ENCODE results near the gene CTIF.

Gene CTIF

GRCh38 chr18:48742706-48743475, 204.1 kb downstream of the CTIF start:
- no peak for DNase-seq (ENCODE audit: low read depth in 2 of 2, low spot score in 1 of 2)

- no peak for DNase-seq (ENCODE audit: low read depth in 2 of 2, low spot score in 1 of 2)
Observed at GRCh38 chr18:48743886-48744285, 205.1 kb downstream of the CTIF start.

DNA sequence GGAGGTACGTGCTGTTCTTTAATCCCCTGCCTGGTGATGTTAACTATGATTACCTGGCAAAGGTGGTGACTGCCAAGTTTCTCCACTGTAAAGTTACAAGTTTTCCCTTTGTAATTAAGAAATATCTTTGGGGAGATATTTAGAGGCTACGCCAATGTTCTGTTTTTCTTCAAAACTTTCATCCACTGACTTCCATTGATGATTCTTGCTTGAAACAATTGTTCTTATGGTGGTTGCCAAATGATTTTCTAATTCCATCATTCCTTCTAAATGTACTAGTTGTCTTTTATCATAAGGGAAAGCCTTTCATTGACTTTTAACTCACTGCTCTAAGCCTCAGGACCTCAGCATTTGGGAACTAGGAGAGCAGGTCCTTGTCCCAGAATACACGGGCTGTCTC, 206.5 kb downstream of the CTIF start:
- DNase-seq (ENCODE audit: low read depth in 2 of 2, low spot score in 1 of 2), result no peak

GRCh38 chr18:48749768-48750167, 210.9 kb downstream of the CTIF start:
- no peak for DNase-seq (ENCODE audit: low read depth in 2 of 2, low spot score in 1 of 2)

DNA sequence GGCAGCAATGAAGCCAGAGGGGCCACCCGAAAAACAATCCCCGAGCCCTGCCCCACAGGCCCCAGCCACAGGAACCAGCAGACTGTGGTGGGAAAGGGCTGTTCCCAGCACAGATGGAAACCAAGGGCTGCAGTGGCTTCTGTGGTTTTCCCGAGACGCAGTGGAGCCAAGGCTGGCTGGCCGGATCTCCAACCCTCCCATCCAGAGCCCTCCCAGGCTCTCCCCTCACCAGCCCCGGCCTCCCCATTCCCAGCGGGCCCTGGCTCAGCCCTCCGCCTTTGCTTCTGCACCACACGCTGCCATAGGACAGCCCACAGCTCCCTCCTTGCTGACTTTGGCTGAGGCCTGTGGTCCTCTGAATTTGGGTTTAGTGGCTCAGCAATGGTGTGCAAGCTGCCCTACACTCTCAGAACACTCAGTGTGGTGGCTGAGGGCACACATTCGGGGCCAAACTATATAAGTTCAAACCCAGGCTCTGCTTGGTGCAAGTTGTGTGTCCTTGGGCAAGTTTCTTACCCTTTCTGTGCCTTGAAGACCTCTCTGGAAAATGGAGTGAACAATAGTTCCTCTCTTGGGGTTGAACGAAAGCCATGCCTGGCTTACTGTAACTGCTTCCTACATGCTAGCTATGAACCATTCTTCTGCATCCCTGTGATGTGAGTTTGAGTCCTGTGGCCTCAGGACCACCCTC, 211.8 kb downstream of the CTIF start:
- no peak for DNase-seq (ENCODE audit: low read depth in 2 of 2, low spot score in 1 of 2)

DNA sequence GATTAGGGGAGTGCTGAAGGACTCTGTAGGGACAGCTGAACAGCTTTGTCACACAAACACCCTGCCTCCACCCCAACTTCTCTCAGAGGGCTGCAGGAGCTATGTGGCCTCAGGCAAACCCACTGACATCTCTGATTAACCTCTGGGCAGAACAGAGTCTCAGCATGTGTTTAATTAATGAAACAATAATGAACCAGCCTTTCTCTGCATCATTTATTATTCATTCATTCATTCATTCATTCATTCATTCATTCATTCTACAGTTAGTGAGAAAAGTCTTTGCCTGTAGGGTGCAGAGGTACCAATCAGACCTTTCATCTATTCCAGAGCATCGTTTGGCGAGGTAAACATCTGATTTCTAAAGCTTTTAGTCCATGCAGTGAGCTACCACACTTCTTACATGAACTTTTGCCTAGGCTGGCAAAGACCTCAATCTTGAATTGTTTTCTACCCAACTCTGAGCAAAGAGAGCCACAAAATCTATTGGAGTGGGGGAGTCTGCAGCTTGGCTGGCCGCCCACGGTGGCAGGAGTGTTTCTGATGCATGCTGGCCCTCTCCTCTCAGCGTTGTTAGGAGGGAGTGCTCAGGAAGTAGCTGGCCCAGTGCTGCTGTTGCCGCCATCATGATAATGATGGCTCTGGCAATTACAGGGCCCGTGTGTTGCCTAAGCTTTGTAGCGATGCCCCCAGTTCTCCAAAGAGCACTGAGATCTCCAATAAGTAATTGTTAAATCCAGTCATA, 213.1 kb downstream of the CTIF start:
- no peak for DNase-seq (ENCODE audit: low read depth in 2 of 2, low spot score in 1 of 2)

DNA sequence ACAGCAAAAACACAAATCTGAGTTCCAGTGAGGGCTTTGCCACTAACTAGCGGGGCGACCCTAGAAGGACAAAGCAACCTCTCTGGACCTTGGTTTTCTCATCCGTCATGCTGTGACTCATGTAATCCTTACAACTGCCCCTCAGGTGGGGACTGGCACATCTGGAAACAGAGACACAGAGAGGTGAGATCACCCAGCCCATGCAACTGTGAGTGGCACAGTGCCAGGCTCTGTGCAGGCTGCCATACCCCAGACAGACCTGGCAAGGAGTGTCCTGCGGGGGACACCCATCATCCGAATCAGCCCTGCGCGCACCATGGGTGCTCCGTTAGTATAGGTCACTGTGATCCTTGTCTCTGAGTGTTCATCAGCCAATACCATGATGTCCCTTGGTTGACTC, 213.6 kb downstream of the CTIF start:
- no peak for DNase-seq (ENCODE audit: low read depth in 2 of 2, low spot score in 1 of 2)

GRCh38 chr18:48752928-48753327, 214.1 kb downstream of the CTIF start:
- no peak for DNase-seq (ENCODE audit: low read depth in 2 of 2, low spot score in 1 of 2)

- DNase-seq (ENCODE audit: low read depth in 2 of 2, low spot score in 1 of 2), result no peak
Observed at GRCh38 chr18:48753691-48754090, 214.9 kb downstream of the CTIF start.

DNA sequence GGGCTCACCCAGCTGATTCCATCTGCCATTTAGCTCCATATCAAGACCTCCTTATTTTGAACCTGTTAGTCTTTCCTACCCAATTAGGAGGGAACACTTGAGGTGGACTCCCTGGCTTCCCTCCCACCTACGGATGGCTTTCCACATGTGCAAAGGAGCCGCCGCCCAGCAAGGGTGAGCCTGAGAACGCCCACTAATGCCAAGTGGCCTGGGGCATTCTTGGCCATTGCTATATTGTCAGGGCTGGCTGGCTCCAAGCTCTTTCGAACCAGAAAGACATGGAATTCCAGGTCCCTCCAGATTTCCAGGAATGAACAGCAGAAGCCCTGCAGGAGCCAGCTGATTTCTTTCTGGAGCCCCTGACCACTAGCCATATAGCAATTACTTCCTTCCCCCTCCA, 215.7 kb downstream of the CTIF start:
- no peak for DNase-seq (ENCODE audit: low read depth in 2 of 2, low spot score in 1 of 2)

- no peak for DNase-seq (ENCODE audit: low read depth in 2 of 2, low spot score in 1 of 2)
Observed at GRCh38 chr18:48754993-48755473, 216.2 kb downstream of the CTIF start.

DNA sequence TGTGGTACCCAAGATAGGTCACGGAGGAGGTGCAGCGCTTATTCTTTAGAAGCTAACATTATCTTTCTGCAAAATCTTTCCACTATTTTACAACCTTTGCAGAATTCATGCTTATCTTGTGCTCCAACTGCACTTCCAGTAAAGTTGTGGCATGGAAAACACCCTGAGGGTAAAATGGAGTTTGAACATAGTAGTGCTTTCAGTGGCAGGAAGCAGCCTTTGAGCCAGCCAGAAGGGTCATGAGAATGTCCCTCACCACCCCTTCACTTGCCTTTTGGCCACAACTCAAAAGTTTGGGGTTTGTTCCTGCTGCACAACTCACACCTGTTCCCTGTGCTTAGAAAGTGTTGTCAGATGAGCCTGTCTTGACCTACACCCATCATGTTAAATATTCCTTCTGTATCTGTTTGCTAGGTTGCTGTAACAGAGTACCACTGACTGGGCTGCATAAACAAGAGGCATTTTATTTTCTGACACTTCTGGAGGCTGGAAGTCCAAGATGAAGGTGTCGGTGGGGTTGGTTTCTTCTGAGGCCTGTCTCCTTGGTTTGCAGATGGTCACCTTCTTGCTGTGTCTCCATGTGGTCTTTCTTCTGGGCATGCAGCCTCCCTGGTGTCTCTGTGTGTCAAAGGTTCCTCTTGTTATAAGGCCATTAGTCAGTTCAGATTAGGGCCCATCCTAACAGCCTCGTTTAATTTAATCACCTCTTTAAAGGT, 217.8 kb downstream of the CTIF start:
- DNase-seq (ENCODE audit: low read depth in 2 of 2, low spot score in 1 of 2), result no peak

GRCh38 chr18:48757367-48757766, 218.5 kb downstream of the CTIF start:
- no peak for DNase-seq (ENCODE audit: low read depth in 2 of 2, low spot score in 1 of 2)

DNA sequence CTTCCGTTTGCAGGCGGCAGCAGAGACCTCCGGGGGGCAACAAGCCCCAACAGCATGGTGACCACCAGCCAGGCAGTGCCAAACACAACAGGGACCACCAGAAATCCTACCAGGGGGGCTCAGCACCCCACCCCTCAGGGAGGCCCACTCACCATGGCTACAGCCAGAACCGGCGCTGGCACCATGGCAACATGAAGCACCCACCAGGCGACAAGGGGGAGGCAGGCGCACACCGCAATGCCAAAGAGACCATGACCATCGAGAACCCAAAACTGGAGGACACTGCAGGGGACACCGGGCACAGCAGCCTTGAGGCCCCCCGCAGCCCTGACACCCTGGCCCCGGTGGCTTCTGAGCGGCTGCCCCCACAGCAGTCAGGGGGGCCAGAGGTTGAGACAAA, 219.1 kb downstream of the CTIF start:
- DNase-seq (ENCODE audit: low read depth in 2 of 2, low spot score in 1 of 2), result no peak

DNA sequence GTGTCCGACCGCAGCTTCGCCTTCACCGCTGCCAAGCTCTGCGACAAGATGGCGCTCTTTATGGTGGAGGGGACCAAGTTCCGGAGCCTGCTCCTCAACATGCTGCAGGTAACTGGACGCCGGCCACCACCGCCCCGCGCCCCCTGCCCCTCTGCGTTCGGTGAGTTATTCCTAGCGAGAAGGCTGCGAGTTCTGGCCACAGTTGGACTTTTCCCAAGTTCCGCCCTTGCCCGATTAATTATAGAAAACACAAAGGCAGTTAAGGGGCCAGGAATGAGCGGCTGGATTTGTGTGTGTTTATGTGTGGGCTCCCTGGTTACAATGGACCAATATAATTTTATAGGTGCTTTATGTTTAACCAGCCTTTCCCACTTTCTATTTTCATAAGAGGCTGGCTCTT, 222.8 kb downstream of the CTIF start:
- no peak for DNase-seq (ENCODE audit: low read depth in 2 of 2, low spot score in 1 of 2)

DNA sequence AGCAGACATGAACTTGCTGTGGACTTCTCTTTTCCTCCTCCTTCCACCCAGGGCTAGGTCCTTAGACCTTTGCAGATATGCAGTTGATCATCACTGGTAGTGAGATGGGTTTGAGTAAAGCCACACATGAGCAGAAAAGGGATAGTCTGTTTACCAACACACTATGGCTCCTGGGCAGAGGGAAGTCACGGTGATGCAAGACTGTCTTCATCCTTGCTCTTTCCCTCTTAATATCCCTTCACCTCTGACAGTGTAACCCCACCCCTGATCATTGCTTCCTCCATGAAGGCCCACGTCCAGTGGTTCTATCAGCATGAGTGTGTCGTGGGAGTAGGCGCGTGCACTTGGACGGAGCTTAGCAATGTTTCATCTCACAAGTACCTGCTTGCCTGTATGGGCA, 223.2 kb downstream of the CTIF start:
- DNase-seq (ENCODE audit: low read depth in 2 of 2, low spot score in 1 of 2), result no peak

GRCh38 chr18:48762836-48763718, 224.2 kb downstream of the CTIF start:
- no peak for DNase-seq (ENCODE audit: low read depth in 2 of 2, low spot score in 1 of 2)

DNA sequence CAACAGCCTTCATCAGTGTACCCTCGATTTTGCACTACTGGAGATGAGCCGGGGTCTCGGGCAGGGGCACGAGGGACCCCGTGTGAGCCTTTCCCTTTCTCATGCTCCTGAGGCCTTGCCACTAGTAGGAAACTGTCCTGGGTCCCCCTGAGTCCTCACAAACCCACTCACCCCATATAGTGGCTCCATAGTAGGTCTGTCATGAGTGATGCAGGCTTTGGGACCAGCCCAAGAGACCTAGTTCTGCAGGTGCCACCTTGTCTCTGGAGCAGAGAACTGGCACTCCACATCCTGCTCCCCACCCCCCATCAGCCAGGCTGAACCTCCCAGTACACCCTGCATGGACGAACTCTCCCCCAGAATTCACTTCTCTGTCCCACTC, 224.9 kb downstream of the CTIF start:
- DNase-seq (ENCODE audit: low read depth in 2 of 2, low spot score in 1 of 2), result no peak

GRCh38 chr18:48765053-48765452, 226.2 kb downstream of the CTIF start:
- no peak for DNase-seq (ENCODE audit: low read depth in 2 of 2, low spot score in 1 of 2)

DNA sequence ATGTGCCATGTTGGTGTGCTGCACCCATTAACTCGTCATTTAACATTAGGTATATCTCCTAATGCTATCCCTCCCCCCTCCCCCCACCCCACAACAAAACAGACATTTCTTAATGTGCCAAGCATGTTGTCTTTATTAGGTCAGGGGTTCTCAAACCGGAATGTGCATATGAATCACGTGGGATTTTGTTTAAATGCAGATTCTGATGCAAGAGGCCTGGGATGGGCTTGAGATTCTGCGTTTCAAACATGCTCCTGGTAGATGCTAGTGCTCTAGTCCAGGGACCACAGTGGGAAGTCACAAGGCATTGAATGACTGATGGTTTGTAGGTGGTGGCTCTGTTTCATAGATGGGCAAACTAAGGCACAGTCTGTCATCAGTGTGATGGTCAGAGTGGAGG, 227.2 kb downstream of the CTIF start:
- no peak for DNase-seq (ENCODE audit: low read depth in 2 of 2, low spot score in 1 of 2)

Data from stimulated activated CD8-positive, alpha-beta memory T cell treated with anti-CD3 and anti-CD28 coated beads, Interleukin-4, amount 100 ng/mL, for 1 hour (primary cell).